Prostate gland (tissue), 2 donors: ENCODE data around the gene PCNT. TPM values are rescaled to one million over a fixed set of nuclear protein-coding genes. Genes with fewer than 3 reads are reported as not detected.

Experiments
- DNase-seq: peaks from one replicate; pipeline ENCODE4 v3.0.0-alpha.2; 2019; ENCODE audit warnings: low spot score
- H3K27ac ChIP-seq, 2 donors: fragments of 200-600 bp; sonication (generic); 2 replicates each; pipeline ENCODE4 v1.5.1; 2017 to 2019
- H3K27me3 ChIP-seq: fragments of 200-600 bp; sonication (generic); replicated peaks from 2 replicates; pipeline ENCODE4 v1.5.1; 2019; ENCODE audit not compliant: insufficient read depth
- H3K36me3 ChIP-seq, 2 donors: fragments of 200-600 bp; sonication (generic); 1 replicate in 1 of 2; 2 replicates in 1 of 2; pipeline versions ENCODE4 v1.5.1 to v1.8.1; 2017 to 2019
- H3K4me1 ChIP-seq: fragments of 200-600 bp; sonication (generic); replicated peaks from 2 replicates; pipeline ENCODE4 v1.5.1; 2019
- H3K4me3 ChIP-seq, 2 donors: fragments of 200-600 bp; sonication (generic); 2 replicates each; pipeline ENCODE4 v1.5.1; 2017 to 2019
- H3K9me3 ChIP-seq: fragments of 200-600 bp; sonication (generic); 2 replicates; pipeline ENCODE4 v1.5.1; 2017
- CTCF ChIP-seq, 4 experiments: fragments of 200-600 bp in 2 of 4; fragments of 450-650 bp in 2 of 4; sonication (generic) in 2 of 4; IDR thresholded peaks; 1 replicate in 3 of 4; 2 replicates in 1 of 4; pipeline ENCODE4 v1.5.1; 2016 to 2019; ENCODE audit warnings: antibody characterized with exemption in 4 of 4, mild to moderate bottlenecking in 2 of 4, moderate library complexity in 2 of 4
- POLR2A ChIP-seq: fragments of 450-650 bp; IDR thresholded peaks from one replicate; pipeline ENCODE4 v1.6.1; 2016; ENCODE audit warnings: antibody characterized with exemption, mild to moderate bottlenecking
- POLR2AphosphoS5 ChIP-seq: sonication (generic); formaldehyde crosslinking; IDR thresholded peaks from one replicate; pipeline ENCODE4 v1.6.1; 2017; ENCODE audit warnings: antibody characterized with exemption
- WGBS: methylation state at CpG from one replicate; pipeline ENCODE4 v1.1.5; 2018; 5-methylcytosine and 5-hydroxymethylcytosine counted together
- intact Hi-C: fragments of 100-400 bp; cut with DNase I; formaldehyde crosslinking; loops from one replicate; pipeline ENCODE4 v1.14.2; 2022
- total RNA-seq, 2 donors: library from RNA; depleted of rRNA; stranded (reverse); fragments of >200 nt; gene quantifications; one replicate each; pipeline ENCODE4 v1.1.0, GENCODE V29; 2016

Gene PCNT
- total RNA-seq, 2 donors from 2014 or later = 33.8 to 70.9 TPM

- H3K36me3 ChIP-seq = peaks cover 0 to 3% of the 10 kb centered on the region in 2 donors
- H3K27me3 ChIP-seq = no peaks in the 10 kb centered on the region
- H3K9me3 ChIP-seq = no peaks in the 10 kb centered on the region
- intact Hi-C loops = no loop called here
- H3K4me1 ChIP-seq = no peaks in the 10 kb centered on the region
- 83% methylated on average over 45 of the region's 45 CpGs for WGBS
- no peak for DNase-seq
- H3K4me3 ChIP-seq = no peak overlapping the region
- H3K27ac ChIP-seq = no peak overlapping the region
- TF ChIP-seq CTCF (IDR thresholded peaks at IDR 0.05) = no peak
- TF ChIP-seq POLR2A = no peak
- TF ChIP-seq POLR2AphosphoS5 = no peak
These were observed 62.1 kb downstream of the PCNT start for GRCh38 chr21:46385846-46386733.

GRCh38 chr21:46386734-46387088, 62.8 kb downstream of the PCNT start:
- TF ChIP-seq POLR2AphosphoS5 (no peak), POLR2A (no peak), CTCF (IDR thresholded peaks at IDR 0.05) (no peak)
- Histone ChIP-seq H3K9me3 (no peaks in the 10 kb centered on the region), H3K27ac (no peak overlapping the region), H3K4me3 (no peak overlapping the region), H3K27me3 (no peaks in the 10 kb centered on the region), H3K4me1 (no peaks in the 10 kb centered on the region), H3K36me3 (peaks cover 0 to 3% of the 10 kb centered on the region in 2 donors)
- 90% methylated on average over 10 of the region's 13 CpGs for WGBS
- DNase-seq = no peak
- intact Hi-C loops = no loop called here

- DNase-seq = no peak
- H3K27me3 ChIP-seq = no peaks in the 10 kb centered on the region
- TF ChIP-seq POLR2A = no peak
- no peak for TF ChIP-seq POLR2AphosphoS5
- no peak for TF ChIP-seq CTCF (IDR thresholded peaks at IDR 0.05)
- H3K36me3 ChIP-seq = peaks cover 0 to 3% of the 10 kb centered on the region in 2 donors
- H3K27ac ChIP-seq = no peak overlapping the region
- H3K4me1 ChIP-seq = no peaks in the 10 kb centered on the region
- intact Hi-C loops = no loop called here
- no peak overlapping the region for H3K4me3 ChIP-seq
- no peaks in the 10 kb centered on the region for H3K9me3 ChIP-seq
- 87% methylated on average over 32 of the region's 33 CpGs for WGBS
These were observed 64.4 kb downstream of the PCNT start for GRCh38 chr21:46388206-46388880.

- no peaks in the 10 kb centered on the region for H3K27me3 ChIP-seq
- 92% methylated on average over 23 of the region's 23 CpGs for WGBS
- no peak overlapping the region for H3K4me3 ChIP-seq
- H3K27ac ChIP-seq = no peak overlapping the region
- H3K36me3 ChIP-seq = peaks cover 0 to 3% of the 10 kb centered on the region in 2 donors
- H3K9me3 ChIP-seq = no peaks in the 10 kb centered on the region
- no peak for DNase-seq
- intact Hi-C loops = no loop called here
- no peak for TF ChIP-seq CTCF (IDR thresholded peaks at IDR 0.05)
- TF ChIP-seq POLR2AphosphoS5 = no peak
- TF ChIP-seq POLR2A = no peak
- no peaks in the 10 kb centered on the region for H3K4me1 ChIP-seq
These were observed 64.9 kb downstream of the PCNT start for GRCh38 chr21:46388896-46389295.
